K562 (cell line): ENCODE results near the gene NOLC1. TPM values are rescaled to one million over a fixed set of nuclear protein-coding genes. Genes with fewer than 3 reads are reported as not detected.

ENCODE experiments used
- BRD9 ChIP-seq: fragments of 450-650 bp; IDR thresholded peaks from 2 replicates; pipeline ENCODE4 v1.6.1; 2018; ENCODE audit warnings: low read depth; ENCODE audit not compliant: partially characterized antibody
- CBFB ChIP-seq: sonication (generic); formaldehyde crosslinking; IDR thresholded peaks from 2 replicates; pipeline ENCODE4 v1.4.0; 2020; ENCODE audit warnings: mild to moderate bottlenecking, missing genetic modification reagents
- DDX20 ChIP-seq: fragments of 450-650 bp; IDR thresholded peaks from 2 replicates; pipeline ENCODE4 v1.6.1; 2016; ENCODE audit warnings: missing genetic modification characterization, low read depth, mild to moderate bottlenecking, missing compliant biosample characterization, moderate library complexity
- ELF4 ChIP-seq: fragments of 450-650 bp; formaldehyde crosslinking; IDR thresholded peaks from 2 replicates; pipeline ENCODE4 v1.4.0; 2022; ENCODE audit warnings: missing genetic modification characterization
- FOXJ2 ChIP-seq: fragments of 200-800 bp; sonication (Bioruptor generic); IDR thresholded peaks from 2 replicates; pipeline ENCODE4 v1.6.1; 2016; ENCODE audit warnings: missing genetic modification characterization, missing compliant biosample characterization
- GATAD2A ChIP-seq: fragments of 450-650 bp; IDR thresholded peaks from 2 replicates; pipeline ENCODE4 v1.6.1; 2017
- LARP7 ChIP-seq: fragments of 450-650 bp; IDR thresholded peaks from 2 replicates; pipeline ENCODE4 v1.6.1; 2016
- MED1 ChIP-seq: sonication (generic); formaldehyde crosslinking; IDR thresholded peaks from 2 replicates; pipeline ENCODE4 v1.8.1; 2023; ENCODE audit warnings: missing genetic modification reagents, borderline replicate concordance
- NRF1 ChIP-seq, 2 experiments: fragments of 450-650 bp; IDR thresholded peaks in 1 of 2; conservative IDR thresholded peaks in 1 of 2; 2 replicates each; pipeline ENCODE4 v1.6.1; 2014; ENCODE audit warnings: mild to moderate bottlenecking in 2 of 2
- PTBP1 ChIP-seq: fragments of 200-400 bp; formaldehyde crosslinking; IDR thresholded peaks from 2 replicates; pipeline ENCODE4 v1.6.1; 2017; ENCODE audit warnings: low read depth, low read length
- RNF2 ChIP-seq: sonication (generic); IDR thresholded peaks from 2 replicates; pipeline ENCODE4 v1.6.1; 2016
- SIRT6 ChIP-seq: IDR thresholded peaks from one replicate; pipeline ENCODE4 v1.6.1; 2012; ENCODE audit warnings: low read depth, mild to moderate bottlenecking, control low read depth, inconsistent platforms, low read length, moderate library complexity
- ZNF143 ChIP-seq: sonication (generic); formaldehyde crosslinking; IDR thresholded peaks from 2 replicates; pipeline ENCODE4 v1.9.0; 2022; ENCODE audit warnings: mild to moderate bottlenecking, missing genetic modification reagents
- ZNF766 ChIP-seq: fragments of 200-800 bp; sonication (Bioruptor generic); conservative IDR thresholded peaks from 2 replicates; pipeline ENCODE4 v1.6.1; 2016; ENCODE audit warnings: missing genetic modification characterization, missing compliant biosample characterization
- polyA plus RNA-seq, 8 experiments: library from polyadenylated mRNA; depleted of rRNA in 4 of 8; stranded (reverse) in 5 of 8; unstranded in 3 of 8; fragments of >200 nt; fragmentation: Nextera tagmentation in 2 of 8; fragmentation: Illumina TruSeq in 1 of 8; extraction: Ambion mirVana in 2 of 8; extraction: Trizol in 1 of 8; gene quantifications; 2 replicates each; pipeline versions ENCODE4 v1.2.1 to v1.2.3, GENCODE V29; 2011 to 2014; ENCODE audit warnings: inconsistent platforms in 1 of 8, missing spikeins in 1 of 8
- total RNA-seq, 7 experiments: library from RNA; depleted of rRNA in 6 of 7; stranded (reverse); fragments of >200 nt in 6 of 7; fragmentation: Illumina TruSeq in 2 of 7; extraction: Trizol in 2 of 7; gene quantifications; 2 replicates each; pipeline versions ENCODE4 v1.2.1 to v1.2.3, GENCODE V29; 2011 to 2021; ENCODE audit warnings: low replicate concordance in 1 of 7
- TF ChIP-seq, protein P1 (sequence below): fragments of 200-800 bp; sonication (Bioruptor generic); IDR thresholded peaks from 2 replicates; pipeline ENCODE4 v1.6.1; 2016; ENCODE audit warnings: missing genetic modification characterization, missing compliant biosample characterization
- TF ChIP-seq, protein P2 (sequence below): fragments of 450-650 bp; formaldehyde crosslinking; IDR thresholded peaks from 2 replicates; pipeline ENCODE4 v1.4.0; 2020; ENCODE audit warnings: mild to moderate bottlenecking, moderate library complexity
- TF ChIP-seq, protein P3 (sequence below), 2 experiments: fragments of 450-650 bp in 1 of 2; IDR thresholded peaks; 2 replicates each; pipeline ENCODE4 v1.6.1; 2011 to 2017; ENCODE audit warnings: low read depth in 2 of 2, antibody characterized with exemption in 1 of 2, borderline replicate concordance in 1 of 2, low read length in 1 of 2, mild to moderate bottlenecking in 1 of 2, mixed read lengths in 1 of 2; ENCODE audit not compliant: control insufficient read depth in 1 of 2
- TF ChIP-seq, protein P4 (sequence below): sonication (generic); formaldehyde crosslinking; IDR thresholded peaks from 2 replicates; pipeline ENCODE4 v1.8.0; 2022; ENCODE audit warnings: mild to moderate bottlenecking, low read depth, missing genetic modification reagents

NOLC1 gene
- total and polyA plus RNA-seq, 9 of the 15 experiments (the other 6 are each of a cell fraction or from before 2014, with no cell fraction given), result 102 to 310 (median 165) TPM

DNA sequence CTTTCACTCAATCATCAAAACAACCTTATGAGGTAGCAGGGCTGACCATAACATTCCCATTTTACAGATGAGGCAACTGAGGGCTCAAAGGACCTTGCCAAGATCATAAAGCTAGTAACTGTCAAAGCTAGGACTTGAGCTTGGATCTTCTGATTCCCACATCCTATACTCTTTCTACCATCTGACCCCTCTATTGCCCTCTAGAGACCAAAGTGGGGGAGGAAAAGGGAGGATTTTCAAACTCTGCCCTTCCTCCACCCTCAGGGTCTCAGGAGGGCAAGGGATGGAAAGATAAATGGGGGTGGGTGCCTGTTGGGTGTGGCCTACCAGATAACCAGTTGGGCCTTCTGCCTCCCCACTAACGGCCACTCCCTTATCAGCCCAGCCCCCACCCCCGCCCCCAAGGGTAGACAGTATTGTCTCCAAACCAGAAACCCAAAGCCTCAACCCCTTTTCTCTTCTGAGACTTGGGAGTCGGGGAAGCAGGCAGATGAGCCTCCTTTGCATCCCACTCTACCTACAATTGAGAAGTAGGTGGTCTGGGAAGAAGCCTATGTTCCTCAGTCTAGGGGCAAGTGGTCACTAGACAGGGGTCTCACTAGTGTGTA lies 39.9 kb upstream of the NOLC1 start (continued):
- TF ChIP-seq, protein P1, sequence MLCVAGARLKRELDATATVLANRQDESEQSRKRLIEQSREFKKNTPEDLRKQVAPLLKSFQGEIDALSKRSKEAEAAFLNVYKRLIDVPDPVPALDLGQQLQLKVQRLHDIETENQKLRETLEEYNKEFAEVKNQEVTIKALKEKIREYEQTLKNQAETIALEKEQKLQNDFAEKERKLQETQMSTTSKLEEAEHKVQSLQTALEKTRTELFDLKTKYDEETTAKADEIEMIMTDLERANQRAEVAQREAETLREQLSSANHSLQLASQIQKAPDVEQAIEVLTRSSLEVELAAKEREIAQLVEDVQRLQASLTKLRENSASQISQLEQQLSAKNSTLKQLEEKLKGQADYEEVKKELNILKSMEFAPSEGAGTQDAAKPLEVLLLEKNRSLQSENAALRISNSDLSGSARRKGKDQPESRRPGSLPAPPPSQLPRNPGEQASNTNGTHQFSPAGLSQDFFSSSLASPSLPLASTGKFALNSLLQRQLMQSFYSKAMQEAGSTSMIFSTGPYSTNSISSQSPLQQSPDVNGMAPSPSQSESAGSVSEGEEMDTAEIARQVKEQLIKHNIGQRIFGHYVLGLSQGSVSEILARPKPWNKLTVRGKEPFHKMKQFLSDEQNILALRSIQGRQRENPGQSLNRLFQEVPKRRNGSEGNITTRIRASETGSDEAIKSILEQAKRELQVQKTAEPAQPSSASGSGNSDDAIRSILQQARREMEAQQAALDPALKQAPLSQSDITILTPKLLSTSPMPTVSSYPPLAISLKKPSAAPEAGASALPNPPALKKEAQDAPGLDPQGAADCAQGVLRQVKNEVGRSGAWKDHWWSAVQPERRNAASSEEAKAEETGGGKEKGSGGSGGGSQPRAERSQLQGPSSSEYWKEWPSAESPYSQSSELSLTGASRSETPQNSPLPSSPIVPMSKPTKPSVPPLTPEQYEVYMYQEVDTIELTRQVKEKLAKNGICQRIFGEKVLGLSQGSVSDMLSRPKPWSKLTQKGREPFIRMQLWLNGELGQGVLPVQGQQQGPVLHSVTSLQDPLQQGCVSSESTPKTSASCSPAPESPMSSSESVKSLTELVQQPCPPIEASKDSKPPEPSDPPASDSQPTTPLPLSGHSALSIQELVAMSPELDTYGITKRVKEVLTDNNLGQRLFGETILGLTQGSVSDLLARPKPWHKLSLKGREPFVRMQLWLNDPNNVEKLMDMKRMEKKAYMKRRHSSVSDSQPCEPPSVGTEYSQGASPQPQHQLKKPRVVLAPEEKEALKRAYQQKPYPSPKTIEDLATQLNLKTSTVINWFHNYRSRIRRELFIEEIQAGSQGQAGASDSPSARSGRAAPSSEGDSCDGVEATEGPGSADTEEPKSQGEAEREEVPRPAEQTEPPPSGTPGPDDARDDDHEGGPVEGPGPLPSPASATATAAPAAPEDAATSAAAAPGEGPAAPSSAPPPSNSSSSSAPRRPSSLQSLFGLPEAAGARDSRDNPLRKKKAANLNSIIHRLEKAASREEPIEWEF (CRISPR knock-in tag), result no peak
- TF ChIP-seq BRD9 (peak; percentile 60), LARP7 (no peak), ZNF143 (CRISPR knock-in tag) (no peak), GATAD2A (peak; percentile 83; the same call in 1 of the 2 replicates), ELF4 (no peak), FOXJ2 (tag) (no peak), MED1 (no peak), SIRT6 (no peak), RNF2 (peak; percentile 94), DDX20 (no peak), CBFB (CRISPR knock-in tag) (no peak), ZNF766 (CRISPR knock-in tag) (no peak), NRF1 (conservative IDR thresholded peaks at IDR 0.05 in 1 of 2, IDR thresholded peaks at IDR 0.05 in 1 of 2) (no peak), PTBP1 (no peak)
- TF ChIP-seq, protein P2, sequence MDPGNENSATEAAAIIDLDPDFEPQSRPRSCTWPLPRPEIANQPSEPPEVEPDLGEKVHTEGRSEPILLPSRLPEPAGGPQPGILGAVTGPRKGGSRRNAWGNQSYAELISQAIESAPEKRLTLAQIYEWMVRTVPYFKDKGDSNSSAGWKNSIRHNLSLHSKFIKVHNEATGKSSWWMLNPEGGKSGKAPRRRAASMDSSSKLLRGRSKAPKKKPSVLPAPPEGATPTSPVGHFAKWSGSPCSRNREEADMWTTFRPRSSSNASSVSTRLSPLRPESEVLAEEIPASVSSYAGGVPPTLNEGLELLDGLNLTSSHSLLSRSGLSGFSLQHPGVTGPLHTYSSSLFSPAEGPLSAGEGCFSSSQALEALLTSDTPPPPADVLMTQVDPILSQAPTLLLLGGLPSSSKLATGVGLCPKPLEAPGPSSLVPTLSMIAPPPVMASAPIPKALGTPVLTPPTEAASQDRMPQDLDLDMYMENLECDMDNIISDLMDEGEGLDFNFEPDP (CRISPR knock-in tag), result no peak
- TF ChIP-seq, protein P3, sequence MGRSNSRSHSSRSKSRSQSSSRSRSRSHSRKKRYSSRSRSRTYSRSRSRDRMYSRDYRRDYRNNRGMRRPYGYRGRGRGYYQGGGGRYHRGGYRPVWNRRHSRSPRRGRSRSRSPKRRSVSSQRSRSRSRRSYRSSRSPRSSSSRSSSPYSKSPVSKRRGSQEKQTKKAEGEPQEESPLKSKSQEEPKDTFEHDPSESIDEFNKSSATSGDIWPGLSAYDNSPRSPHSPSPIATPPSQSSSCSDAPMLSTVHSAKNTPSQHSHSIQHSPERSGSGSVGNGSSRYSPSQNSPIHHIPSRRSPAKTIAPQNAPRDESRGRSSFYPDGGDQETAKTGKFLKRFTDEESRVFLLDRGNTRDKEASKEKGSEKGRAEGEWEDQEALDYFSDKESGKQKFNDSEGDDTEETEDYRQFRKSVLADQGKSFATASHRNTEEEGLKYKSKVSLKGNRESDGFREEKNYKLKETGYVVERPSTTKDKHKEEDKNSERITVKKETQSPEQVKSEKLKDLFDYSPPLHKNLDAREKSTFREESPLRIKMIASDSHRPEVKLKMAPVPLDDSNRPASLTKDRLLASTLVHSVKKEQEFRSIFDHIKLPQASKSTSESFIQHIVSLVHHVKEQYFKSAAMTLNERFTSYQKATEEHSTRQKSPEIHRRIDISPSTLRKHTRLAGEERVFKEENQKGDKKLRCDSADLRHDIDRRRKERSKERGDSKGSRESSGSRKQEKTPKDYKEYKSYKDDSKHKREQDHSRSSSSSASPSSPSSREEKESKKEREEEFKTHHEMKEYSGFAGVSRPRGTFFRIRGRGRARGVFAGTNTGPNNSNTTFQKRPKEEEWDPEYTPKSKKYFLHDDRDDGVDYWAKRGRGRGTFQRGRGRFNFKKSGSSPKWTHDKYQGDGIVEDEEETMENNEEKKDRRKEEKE (IDR thresholded peaks at IDR 0.05; ENCODE audit: borderline replicate concordance in 1 of 2, control insufficient read depth in 1 of 2, low read depth in 2 of 2, low read length in 1 of 2), result peak in 1 of 2 experiments; percentile 61; a peak in 1 of 4 replicates
- TF ChIP-seq, protein P4, sequence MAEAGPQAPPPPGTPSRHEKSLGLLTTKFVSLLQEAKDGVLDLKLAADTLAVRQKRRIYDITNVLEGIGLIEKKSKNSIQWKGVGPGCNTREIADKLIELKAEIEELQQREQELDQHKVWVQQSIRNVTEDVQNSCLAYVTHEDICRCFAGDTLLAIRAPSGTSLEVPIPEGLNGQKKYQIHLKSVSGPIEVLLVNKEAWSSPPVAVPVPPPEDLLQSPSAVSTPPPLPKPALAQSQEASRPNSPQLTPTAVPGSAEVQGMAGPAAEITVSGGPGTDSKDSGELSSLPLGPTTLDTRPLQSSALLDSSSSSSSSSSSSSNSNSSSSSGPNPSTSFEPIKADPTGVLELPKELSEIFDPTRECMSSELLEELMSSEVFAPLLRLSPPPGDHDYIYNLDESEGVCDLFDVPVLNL (CRISPR knock-in tag), result no peak
